WI38 (cell line): Measurements from ENCODE around the gene TBC1D20.
"Not testable (repeated sequence)": the region's sequence is repeated elsewhere in the genome, so short reads cannot be mapped to it uniquely, and the experiment has no call there.

Experiments used
- H3K4me3 ChIP-seq: 2 replicates; pipeline ENCODE4 v1.5.1; 2011; ENCODE audit warnings: low read depth, mild to moderate bottlenecking, control low read depth, low read length
- CTCF ChIP-seq: IDR thresholded peaks from 2 replicates; pipeline ENCODE4 v1.5.1; 2012; ENCODE audit warnings: low read depth, mild to moderate bottlenecking, control low read depth, low read length

TBC1D20 gene

GRCh38 chr20:396252-396618 is 66.1 kb downstream of the TBC1D20 start:
- no peak overlapping the region for H3K4me3 ChIP-seq
- TF ChIP-seq CTCF = no peak

- H3K4me3 ChIP-seq = not testable (repeated sequence)
Measured at GRCh38 chr20:393296-393695, 69.0 kb downstream of the TBC1D20 start.

GRCh38 chr20:391041-391711 is 71.2 kb downstream of the TBC1D20 start:
- H3K4me3 ChIP-seq = no peak overlapping the region
- TF ChIP-seq CTCF = no peak

- TF ChIP-seq CTCF = no peak
- H3K4me3 ChIP-seq = no peak overlapping the region
Measured at GRCh38 chr20:389220-389619, 73.1 kb downstream of the TBC1D20 start.

- no peak for TF ChIP-seq CTCF
- H3K4me3 ChIP-seq = no peak overlapping the region
Measured at GRCh38 chr20:388034-388994, 74.0 kb downstream of the TBC1D20 start.

GRCh38 chr20:387520-387919 is 74.8 kb downstream of the TBC1D20 start:
- no peak overlapping the region for H3K4me3 ChIP-seq
- no peak for TF ChIP-seq CTCF

GRCh38 chr20:386634-387033 is 75.7 kb downstream of the TBC1D20 start:
- not testable (repeated sequence) for H3K4me3 ChIP-seq
